ENCODE measurements around the gene H6PD.

The H6PD gene

DNA sequence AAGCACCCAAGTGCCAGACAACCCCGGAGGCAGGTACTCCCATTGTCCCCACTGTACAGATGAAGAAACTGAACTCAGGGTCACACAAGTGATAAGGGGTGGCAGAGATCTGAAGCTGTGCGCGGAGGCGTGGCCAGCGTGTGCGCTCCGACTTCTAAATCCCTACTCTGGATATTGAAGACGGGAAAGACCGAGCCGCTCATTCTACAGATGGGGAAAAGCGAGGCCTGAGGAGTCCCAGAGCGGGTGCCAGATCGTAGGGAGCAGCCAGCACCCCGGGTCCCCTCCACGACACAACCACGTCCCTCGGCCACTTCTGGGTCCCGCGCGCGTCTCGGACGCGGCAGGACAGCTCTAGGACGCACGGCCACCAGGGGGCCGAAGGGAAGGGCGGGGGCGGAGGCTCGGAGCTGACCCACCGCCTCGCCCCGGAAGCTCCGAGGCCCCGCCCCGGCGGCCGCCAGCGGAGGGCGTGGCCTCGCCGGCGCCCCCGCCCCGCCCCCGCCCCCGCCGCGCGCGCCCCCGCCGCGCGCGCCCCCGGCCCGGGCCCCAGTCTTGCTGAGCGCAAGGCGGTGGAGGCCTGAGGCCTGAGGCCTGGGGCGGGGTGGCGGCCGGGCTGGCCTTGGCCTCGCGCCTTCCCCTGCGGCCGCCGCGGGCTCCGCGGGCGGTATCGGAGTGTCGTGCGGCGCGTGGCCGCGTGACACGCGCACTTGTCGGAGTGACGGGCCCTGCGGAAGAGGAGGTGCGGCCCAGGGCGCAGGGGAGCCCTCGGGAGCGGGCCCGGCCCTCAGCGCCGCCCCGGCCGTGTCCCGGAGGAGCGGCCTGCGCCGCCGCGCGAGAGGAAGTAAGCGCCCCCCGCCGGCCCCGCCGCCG is at the start of gene H6PD:
Gene H6PD, plus strand, starts transcription at position 552 of the 873 bp plus-strand sequence. CDS start 10,161 bp downstream, outside the sequence.
- peak; percentile 75 for DNase-seq

GRCh38 chr1:9186082-9186859 is 48.3 kb upstream of the H6PD start:
- DNase-seq = no peak

DNA sequence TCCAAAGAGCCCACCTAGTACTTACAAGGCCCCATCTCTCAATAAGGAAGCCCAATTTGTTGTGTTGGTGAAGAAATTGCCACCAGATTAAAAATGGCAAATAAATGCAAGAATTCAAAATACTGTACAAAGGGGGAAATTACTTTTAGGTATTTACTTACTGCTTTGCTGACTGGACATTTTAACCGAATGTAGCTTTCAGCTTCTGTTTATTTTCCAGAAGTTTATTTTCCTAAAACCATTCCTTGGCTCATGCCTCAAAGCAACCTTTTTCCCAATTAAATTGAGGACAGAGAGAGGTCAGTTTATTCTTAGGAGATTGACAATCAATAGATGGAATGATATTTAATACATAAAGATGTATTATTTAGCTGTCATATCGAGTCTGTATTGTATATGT is 47.6 kb upstream of the H6PD start:
- DNase-seq = no peak

DNA sequence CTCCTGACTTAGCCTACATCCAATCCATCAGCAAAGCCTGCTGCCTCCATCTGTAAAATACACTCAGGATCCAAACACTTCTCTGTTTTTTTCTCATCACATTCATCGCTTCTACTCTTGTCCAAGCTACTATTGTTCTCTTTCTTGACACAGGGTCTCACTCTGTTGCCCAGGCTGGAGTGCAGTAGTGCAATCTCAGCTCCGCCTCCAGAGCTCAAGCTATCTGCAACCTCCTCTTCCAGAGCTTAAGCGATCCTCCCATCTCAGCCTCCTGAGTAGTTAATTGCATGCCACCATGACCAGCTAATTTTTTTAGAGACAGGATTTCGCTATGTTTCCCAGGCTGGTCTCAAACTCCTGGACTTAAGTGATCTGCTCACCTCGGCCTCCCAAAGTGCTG is 44.3 kb upstream of the H6PD start:
- DNase-seq = no peak

GRCh38 chr1:9191231-9191630 is 43.3 kb upstream of the H6PD start:
- DNase-seq = no peak

DNA sequence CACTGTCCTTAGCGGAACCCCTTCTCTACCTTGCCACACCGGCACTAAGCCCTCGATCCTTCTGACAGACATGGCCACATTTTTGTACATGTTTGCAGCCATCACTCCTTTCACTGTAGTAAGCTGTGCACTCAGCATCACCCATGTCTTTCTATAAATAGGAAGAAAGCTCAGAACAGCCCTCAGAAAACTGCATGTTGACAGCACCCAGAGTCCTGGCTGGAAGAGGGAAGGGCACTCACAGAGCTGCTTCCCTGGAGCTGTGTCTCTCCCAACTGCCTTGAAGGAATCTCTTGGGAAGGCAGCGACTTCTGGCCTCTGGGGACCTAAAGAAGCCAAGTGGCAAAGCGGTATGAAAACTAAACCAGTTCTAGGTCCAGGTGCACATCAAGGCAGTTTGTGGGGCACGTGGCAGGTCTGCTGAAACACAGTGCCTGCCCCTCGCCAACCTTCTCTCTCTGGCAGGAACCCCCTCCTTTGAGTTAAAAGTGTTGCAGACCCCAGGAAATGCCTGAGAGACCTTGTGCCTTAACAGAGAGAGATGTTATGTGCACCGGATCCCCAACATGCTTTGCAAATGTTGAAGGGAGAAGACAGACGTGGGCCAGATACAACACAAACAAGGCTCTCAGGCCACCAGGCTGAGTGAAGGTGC is 41.9 kb upstream of the H6PD start:
- DNase-seq = no peak

- DNase-seq = no peak
Measured at GRCh38 chr1:9193233-9193625, 41.3 kb upstream of the H6PD start.

DNA sequence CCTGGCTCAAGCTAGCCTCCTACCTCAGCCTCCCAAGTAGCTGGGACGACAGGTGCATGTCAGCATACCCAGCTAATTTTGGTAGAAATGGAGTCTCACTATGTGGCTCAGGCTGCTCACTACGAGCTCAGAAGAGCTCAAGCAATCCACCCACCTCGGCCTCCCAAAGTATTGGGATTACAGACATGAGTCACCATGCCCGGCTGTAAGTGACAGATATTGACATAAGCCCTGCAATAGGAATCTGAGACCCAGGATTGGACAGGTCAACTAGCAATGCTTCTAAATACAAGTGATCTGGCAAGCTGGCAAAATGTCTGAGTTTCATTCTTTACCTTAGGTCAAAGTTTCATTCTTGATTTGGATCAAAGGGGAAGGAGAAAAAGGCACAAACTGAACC is 40.5 kb upstream of the H6PD start:
- no peak for DNase-seq

GRCh38 chr1:9195651-9196050 is 38.9 kb upstream of the H6PD start:
- no peak for DNase-seq

GRCh38 chr1:9196129-9197040 is 38.2 kb upstream of the H6PD start:
- peak; percentile 72 for DNase-seq

GRCh38 chr1:9197186-9198099 is 37.1 kb upstream of the H6PD start:
- DNase-seq = no peak

GRCh38 chr1:9198538-9199361 is 35.8 kb upstream of the H6PD start:
- DNase-seq = no peak

GRCh38 chr1:9200441-9200840 is 34.1 kb upstream of the H6PD start:
- DNase-seq = no peak

GRCh38 chr1:9201401-9202239 is 33.0 kb upstream of the H6PD start:
- DNase-seq = peak; percentile 4

- no peak for DNase-seq
Measured at GRCh38 chr1:9202240-9202870, 32.2 kb upstream of the H6PD start.

- DNase-seq = no peak
Measured at GRCh38 chr1:9203511-9203982, 31.0 kb upstream of the H6PD start.

DNA sequence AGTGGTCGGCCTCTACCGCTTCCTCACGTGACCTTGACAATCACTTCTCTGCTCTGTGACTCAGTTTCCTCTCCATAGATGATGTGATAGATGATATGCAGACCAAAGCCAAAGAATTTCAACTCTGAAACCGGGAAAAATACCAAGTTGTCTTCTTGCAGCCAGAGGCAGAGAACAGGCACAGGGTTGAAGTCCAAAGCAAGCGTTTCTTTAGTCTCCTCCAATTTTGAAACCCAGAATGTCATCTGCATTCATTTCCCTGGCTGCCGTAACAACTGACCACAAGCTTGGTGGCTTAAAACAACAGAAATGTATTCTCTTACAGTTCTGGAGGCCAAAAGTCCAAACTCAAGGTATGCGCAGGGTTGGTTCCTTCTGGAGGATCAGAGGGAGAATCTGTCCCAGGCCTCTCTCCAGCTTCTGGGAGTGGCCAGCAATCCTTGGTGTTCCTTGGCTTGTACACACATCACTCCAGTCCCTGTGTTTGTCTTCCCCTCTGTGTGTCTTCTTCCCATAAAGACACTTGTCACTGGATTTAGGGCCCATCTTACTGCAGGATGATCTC is 30.3 kb upstream of the H6PD start:
- DNase-seq = no peak

- no peak for DNase-seq
Measured at GRCh38 chr1:9207086-9207485, 27.5 kb upstream of the H6PD start.
